Measurements from ENCODE around the gene USP47. TPM values are rescaled to one million over a fixed set of nuclear protein-coding genes. Genes with fewer than 3 reads are reported as not detected.

Gene USP47, protein sequence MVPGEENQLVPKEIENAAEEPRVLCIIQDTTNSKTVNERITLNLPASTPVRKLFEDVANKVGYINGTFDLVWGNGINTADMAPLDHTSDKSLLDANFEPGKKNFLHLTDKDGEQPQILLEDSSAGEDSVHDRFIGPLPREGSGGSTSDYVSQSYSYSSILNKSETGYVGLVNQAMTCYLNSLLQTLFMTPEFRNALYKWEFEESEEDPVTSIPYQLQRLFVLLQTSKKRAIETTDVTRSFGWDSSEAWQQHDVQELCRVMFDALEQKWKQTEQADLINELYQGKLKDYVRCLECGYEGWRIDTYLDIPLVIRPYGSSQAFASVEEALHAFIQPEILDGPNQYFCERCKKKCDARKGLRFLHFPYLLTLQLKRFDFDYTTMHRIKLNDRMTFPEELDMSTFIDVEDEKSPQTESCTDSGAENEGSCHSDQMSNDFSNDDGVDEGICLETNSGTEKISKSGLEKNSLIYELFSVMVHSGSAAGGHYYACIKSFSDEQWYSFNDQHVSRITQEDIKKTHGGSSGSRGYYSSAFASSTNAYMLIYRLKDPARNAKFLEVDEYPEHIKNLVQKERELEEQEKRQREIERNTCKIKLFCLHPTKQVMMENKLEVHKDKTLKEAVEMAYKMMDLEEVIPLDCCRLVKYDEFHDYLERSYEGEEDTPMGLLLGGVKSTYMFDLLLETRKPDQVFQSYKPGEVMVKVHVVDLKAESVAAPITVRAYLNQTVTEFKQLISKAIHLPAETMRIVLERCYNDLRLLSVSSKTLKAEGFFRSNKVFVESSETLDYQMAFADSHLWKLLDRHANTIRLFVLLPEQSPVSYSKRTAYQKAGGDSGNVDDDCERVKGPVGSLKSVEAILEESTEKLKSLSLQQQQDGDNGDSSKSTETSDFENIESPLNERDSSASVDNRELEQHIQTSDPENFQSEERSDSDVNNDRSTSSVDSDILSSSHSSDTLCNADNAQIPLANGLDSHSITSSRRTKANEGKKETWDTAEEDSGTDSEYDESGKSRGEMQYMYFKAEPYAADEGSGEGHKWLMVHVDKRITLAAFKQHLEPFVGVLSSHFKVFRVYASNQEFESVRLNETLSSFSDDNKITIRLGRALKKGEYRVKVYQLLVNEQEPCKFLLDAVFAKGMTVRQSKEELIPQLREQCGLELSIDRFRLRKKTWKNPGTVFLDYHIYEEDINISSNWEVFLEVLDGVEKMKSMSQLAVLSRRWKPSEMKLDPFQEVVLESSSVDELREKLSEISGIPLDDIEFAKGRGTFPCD (N-terminal part only)
- polyA plus RNA-seq (2014; cell fraction: cytosol; rRNA removed) = 23.4 and 28.2 TPM in 2 replicates
- 43.6 and 45.9 TPM in 2 replicates for polyA plus RNA-seq (2014; cell fraction: nucleus; rRNA removed)

DNA sequence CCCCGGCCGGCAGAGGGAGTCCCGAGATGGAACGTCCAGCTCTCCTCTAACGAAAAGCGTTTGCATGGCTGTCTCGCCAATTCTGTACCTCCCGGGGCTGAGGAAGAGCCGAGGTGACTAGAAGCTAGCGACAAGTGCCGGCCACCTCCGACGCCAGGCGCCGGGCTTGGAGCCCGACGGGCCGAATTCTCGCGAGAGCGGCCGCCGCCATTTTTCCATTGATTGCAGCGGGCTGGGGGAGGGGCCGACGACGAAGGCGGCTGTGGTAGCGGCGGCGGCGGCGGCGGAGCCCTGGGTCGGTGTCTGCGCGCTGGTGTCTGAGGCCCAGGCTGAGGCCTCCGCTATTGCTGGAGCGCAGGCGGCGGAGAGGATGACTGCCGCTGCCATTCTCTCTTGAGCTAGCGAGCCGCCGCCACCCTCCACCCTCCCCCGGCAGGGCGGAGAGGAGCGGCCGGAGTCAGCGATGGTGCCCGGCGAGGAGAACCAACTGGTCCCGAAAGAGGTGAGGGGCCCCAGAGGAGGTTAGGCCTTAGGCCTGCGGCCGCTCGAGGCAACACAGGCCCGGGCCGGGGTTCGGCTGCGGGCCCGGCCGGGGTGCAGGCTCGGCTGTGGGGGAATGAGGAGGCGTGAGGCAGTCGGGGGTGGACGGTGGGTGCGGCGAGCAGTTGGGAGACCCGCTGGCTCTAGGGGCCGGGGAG, at the start of gene USP47:
Gene USP47, plus strand, starts transcription at position 250 of the 698 bp plus-strand sequence. Its CDS starts 214 bp downstream, at position 464.
- DNase-seq (ENCODE audit: low spot score) = peak; percentile 91

DNA sequence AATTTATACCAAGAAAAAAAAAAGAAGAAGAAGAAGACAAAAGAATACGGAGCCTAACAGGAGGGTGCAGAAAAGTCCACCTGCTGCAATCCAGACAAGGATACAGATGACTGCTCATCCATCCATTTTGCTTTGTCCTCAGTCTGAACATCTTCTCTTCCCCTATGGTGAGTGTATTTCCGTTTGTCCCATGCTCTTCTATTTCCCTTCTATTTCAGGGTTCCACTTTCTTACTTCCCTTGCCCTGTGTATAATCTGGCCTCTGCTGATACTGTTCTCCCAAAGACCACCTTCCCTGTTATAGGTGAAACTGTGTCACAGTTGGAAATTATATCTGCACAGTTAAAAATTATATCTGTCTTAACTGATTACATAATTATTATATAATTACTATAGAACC, 48.7 kb upstream of the USP47 start:
- no peak for DNase-seq (ENCODE audit: low spot score)

DNA sequence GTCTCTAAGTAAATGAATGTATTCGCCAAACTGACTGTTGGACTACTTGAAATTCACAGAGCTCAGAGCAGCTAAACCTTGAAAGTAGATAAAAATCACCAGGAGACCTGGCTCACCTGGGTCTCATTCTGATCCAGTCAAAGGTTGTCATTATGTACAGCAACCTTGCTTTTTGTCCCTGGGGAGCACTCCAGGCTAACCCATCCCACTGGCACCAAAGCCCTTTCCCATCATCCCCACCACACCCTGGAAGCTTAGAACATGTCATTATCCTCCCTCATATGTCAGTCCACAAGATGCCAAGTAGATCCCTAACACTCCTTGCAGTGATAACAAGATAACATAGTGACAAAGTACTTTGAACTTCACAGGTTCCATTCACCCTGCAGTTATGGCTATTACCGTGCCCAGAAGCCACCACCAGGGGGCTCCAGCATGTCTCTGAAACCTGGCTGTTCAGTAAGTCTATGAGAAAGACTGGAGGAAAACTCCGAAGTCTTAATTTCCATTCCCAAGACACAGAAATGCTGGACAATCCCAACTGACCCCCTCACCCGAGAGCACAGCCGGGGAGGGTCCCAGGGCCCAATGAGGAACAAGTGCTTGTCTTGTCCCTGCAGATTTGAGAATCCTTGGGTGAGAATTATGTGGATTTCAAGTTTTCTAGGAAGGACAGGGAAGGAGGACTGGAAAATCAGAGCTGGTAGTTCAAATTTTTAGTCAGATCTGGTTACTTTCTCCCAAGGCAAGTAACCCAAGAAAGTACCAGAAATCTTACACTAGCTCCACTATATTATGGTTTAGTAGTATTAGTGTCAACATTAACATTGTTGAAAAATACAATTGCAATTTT, 43.0 kb upstream of the USP47 start:
- DNase-seq (ENCODE audit: low spot score) = peak; percentile 45

DNA sequence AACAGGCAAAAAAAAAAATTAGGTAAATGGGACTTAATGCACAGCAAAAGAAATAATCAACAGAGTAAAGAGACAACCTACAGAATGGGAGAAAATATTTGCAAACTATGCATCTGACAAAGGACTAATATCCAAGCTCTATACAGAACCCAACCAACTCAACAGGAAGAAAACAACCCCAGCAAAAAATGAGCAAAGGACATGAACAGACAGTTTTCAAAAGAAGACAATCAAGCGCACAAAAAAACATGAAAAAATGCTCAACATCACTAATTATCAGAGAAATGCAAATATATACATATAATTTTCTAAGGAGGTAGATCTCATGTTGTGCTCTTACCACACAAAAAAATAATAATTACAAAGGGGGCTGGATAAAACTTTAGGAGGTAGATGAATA, 36.5 kb upstream of the USP47 start:
- no peak for DNase-seq (ENCODE audit: low spot score)

GRCh38 chr11:11806074-11806473, 35.7 kb upstream of the USP47 start:
- no peak for DNase-seq (ENCODE audit: low spot score)

DNA sequence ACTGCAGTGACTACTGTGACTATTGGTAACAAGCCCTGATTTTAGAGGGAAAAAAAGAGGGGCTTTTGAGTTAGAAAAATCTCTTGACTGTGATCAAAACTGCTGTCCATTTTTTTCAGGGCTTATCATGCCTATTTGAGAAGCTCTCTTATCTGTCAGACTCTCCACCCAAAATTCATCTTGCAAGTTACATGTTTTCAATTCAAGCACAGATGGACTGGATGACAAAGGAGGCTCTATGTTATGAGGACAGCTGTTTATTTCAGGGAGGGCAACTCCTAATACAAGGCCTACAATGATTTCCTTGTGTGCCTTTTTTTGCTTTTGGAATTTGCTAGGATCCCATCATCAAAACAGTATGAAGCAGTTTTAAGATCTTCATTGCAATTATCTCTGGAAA, 35.2 kb upstream of the USP47 start:
- DNase-seq (ENCODE audit: low spot score) = no peak

DNA sequence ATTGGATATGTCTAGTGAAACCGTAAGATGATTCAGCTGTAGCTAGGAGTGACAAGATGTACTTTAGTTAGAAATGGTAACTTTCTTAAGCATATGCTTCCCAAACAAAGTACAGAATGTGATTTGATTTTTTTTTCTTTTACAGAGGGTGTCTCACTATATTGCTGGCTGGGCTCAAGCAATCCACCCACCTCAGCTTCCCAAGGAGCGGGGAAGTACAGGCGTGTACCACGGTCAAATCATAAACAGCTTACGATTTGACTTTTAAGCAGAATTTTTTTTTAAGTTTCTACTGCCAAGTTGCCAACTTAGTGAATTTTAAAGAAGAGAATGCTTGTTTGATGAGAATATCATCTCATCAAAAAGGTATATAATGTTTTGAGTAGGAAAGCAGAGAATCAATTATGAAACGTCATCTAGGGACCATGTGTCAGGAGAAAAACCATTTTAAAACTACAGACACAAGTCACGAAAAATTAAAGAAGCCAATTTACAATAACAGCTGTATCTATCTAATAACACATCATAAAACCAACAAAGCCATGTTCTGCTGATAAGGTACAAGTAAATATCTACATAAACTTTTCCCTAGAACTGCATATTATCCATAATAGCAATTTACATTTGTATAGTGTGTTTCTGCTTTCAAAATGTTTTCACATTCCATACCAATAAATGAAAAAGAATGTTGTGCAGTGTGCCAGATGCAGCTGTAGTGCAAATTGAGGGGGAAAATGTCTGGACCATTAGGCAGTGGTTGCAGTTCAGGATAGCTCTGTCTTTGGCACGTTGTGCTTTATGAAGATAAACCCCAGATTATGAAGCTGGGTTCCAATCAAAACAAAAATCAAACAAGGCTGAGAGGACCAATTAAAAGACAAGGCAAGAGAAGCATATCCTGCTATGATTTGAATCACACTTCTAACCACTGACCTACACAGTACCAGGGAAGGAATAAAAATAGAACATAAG, 33.7 kb upstream of the USP47 start:
- DNase-seq (ENCODE audit: low spot score) = no peak

- no peak for DNase-seq (ENCODE audit: low spot score)
Observed at GRCh38 chr11:11808992-11809615, 32.7 kb upstream of the USP47 start.

DNA sequence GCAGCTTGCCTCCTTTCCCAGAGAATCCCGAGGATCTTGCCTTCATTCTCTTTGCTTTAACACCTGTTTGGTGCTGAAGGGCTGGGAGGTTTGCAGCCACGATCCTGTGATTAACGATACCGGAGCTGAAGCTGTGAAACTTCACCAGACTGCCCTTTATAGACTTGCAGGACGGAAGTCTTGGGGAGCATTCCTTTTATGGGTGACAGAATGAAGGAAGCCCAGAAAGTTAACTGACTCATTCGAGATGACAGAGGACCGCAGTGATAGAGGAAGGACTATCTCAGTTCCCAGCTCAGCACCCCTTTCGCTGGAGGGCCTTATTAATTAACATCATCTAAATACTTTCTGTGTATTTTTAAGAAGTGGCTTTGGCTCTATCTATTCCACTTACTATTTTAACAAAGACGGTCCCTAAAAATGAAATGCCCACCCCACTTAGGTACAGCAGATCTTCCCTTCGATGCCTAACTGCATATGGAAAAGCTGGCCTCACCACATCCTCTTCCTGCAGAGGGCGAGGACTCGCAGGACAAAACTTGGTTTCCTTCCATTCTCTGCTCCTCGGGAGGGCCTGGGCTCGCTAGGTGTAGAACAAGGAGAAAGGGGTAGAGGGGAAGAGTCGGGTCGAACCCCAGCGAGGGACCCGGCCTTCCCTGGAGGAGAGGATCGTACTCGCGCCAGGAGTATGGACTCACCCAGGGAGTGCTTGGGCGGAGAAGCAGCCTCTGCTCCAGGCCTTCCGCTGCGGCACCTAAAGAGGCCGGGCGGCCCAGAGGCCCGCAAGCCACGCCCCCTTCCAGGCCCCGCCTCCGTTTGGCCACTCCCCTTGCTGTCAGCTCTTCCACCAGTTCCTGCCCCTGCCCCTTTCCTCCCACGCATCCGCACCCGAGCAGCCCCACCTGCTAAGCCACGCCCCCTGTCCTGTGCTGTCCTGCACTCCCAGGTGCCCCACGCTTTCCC, 30.7 kb upstream of the USP47 start:
- DNase-seq (ENCODE audit: low spot score) = no peak

DNA sequence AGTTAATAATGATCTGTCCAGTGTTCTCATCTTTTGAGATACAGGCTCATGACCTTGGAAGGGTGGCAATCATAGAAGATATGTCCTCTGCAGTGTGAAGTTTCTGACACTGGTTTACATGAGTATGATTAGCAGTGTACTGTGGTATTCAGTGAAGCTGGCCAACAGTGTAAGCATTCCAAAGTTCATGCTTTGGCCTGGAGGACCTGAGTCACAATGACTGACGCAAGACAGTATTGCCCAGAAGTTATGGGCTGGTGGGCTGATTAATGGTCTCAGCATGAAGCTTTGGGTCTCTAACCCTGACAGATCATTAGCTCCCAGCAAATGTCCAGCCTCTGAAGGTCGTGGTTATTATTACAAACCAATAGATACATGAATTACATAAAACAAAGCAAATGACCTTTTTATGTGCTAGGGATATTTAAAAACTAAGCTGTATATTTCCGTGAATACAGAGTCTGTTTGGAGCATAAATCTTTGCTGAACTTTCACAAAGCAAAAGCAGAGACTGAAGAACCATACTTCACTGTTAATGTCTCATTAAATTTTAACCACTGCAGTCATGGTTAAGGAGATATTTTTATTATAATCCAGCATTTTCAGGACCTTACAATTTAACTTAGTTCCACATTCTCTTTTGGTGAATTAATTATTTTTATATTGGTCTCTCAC, 28.3 kb upstream of the USP47 start:
- no peak for DNase-seq (ENCODE audit: low spot score)

DNA sequence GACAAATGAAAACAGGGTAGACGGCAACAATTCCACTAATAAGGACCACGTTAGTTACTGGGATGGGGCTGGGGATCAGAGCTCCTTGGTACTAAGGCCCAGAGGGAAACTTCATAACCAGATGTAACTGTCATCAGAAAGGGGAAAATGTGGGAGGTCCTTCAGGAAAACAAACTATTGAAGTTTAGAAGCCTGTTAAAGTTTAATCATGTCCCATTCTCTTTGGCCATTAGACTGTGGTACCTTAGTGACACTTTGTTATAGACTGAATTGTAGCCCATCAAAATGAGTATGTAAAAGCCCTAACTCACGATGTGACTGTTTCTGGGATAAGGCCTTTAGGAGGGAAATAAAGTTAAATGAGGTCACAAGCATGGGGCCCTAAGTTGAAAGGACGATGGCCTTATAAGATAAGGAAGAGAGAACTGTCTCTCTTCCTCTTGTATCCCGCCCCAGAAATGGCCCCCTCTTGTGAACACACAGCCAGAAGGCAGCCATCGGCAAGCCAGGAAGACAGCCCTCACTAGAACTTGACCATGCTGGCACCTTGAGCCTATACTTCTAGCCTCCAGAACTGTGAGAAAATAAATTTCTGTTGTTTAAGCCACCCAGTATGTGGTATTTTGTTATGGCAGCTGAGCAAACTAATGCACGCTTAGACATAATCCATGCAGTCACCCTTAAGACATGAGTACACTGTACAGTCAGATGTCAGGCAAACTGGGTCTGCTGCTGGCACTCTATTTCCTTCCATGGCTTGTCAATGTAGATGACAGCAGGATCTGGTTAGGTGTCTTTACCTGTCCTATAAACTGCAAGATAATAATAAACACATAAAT, 26.9 kb upstream of the USP47 start:
- DNase-seq (ENCODE audit: low spot score) = no peak

DNA sequence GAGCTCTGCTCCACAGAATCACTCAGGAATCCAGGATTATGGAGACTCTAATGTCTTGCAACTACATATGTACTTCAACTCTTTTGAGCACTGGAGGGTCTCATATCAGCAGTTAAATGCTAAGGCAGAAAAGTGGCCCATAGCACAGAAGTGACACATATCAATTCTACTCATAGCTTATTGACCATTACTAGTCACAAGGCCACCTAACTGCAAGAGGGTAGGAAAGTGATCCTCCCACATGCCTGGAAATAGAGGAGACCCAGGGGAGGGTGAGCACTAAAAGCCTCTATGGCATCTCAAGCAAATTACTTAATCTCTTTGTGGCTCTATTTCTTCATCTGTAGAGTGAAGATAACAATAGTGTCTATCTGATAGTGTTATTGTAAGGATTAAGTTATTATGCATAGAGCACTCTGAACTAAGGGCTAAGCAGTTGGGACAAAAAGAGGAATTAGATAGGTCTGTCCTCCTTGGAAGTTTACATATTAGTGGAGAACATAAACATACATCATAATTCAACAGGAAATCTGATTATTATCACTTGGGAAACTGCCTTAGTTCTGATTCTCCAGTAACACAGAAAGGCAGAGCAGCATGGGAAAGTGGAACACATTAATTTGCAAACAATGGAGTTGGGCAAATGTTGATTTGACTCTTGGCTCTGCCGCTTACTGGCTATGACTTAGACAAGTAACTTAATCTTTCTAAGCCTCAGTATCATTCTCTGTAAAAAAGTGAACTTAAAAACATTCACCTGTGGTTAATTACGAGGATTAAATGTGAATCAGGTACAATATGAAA, 25.1 kb upstream of the USP47 start:
- no peak for DNase-seq (ENCODE audit: low spot score)

- DNase-seq (ENCODE audit: low spot score) = no peak
Observed at GRCh38 chr11:11817957-11818356, 23.8 kb upstream of the USP47 start.

GRCh38 chr11:11818529-11819121, 23.1 kb upstream of the USP47 start:
- no peak for DNase-seq (ENCODE audit: low spot score)

All from SK-N-DZ (cell line).